Measurements from ENCODE around the gene TOM1L2.

Gene TOM1L2

GRCh38 chr17:17849147-17849820, 122.9 kb downstream of the TOM1L2 start:
- Histone ChIP-seq H3K36me3 (ENCODE audit: control insufficient read depth, insufficient read depth, low read length, severe bottlenecking) (peaks cover 22% of the 10 kb centered on the region), H3K9me3 (ENCODE audit: control insufficient read depth, low read length) (no peaks in the 10 kb centered on the region), H3K4me3 (ENCODE audit: low read length) (peak overlapping the region; percentile 3), H3K4me1 (ENCODE audit: control insufficient read depth, insufficient read depth, low read length) (peaks cover 51% of the 10 kb centered on the region), H3K27me3 (replicated peaks; ENCODE audit: control insufficient read depth, insufficient read depth, low read length) (no peaks in the 10 kb centered on the region), H3K9ac (ENCODE audit: low read length) (peak overlapping the region; percentile 82)
- no peak for DNase-seq (ENCODE audit: low read depth)

GRCh38 chr17:17848311-17849082, 123.7 kb downstream of the TOM1L2 start:
- H3K9me3 ChIP-seq (ENCODE audit: control insufficient read depth, low read length): no peaks in the 10 kb centered on the region
- peaks cover 43% of the 10 kb centered on the region for H3K4me1 ChIP-seq (ENCODE audit: control insufficient read depth, insufficient read depth, low read length)
- peak overlapping the region; percentile 45 for H3K4me3 ChIP-seq (ENCODE audit: low read length)
- no peak for DNase-seq (ENCODE audit: low read depth)
- no peaks in the 10 kb centered on the region for H3K27me3 ChIP-seq (replicated peaks; ENCODE audit: control insufficient read depth, insufficient read depth, low read length)
- H3K36me3 ChIP-seq (ENCODE audit: control insufficient read depth, insufficient read depth, low read length, severe bottlenecking): peaks cover 22% of the 10 kb centered on the region
- peak overlapping the region; percentile 82 for H3K9ac ChIP-seq (ENCODE audit: low read length)

- H3K4me3 ChIP-seq (ENCODE audit: low read length): no peak overlapping the region
- no peaks in the 10 kb centered on the region for H3K9me3 ChIP-seq (ENCODE audit: control insufficient read depth, low read length)
- DNase-seq (ENCODE audit: low read depth): no peak
- H3K9ac ChIP-seq (ENCODE audit: low read length): peak overlapping the region; percentile 82
- no peaks in the 10 kb centered on the region for H3K27me3 ChIP-seq (replicated peaks; ENCODE audit: control insufficient read depth, insufficient read depth, low read length)
- peaks cover 36% of the 10 kb centered on the region for H3K4me1 ChIP-seq (ENCODE audit: control insufficient read depth, insufficient read depth, low read length)
- H3K36me3 ChIP-seq (ENCODE audit: control insufficient read depth, insufficient read depth, low read length, severe bottlenecking): peaks cover 22% of the 10 kb centered on the region
Measured at GRCh38 chr17:17847726-17848125, 124.5 kb downstream of the TOM1L2 start.

- peaks cover 41% of the 10 kb centered on the region for H3K4me1 ChIP-seq (ENCODE audit: control insufficient read depth, insufficient read depth, low read length)
- H3K27me3 ChIP-seq (replicated peaks; ENCODE audit: control insufficient read depth, insufficient read depth, low read length): no peaks in the 10 kb centered on the region
- no peaks in the 10 kb centered on the region for H3K9me3 ChIP-seq (ENCODE audit: control insufficient read depth, low read length)
- no peak for DNase-seq (ENCODE audit: low read depth)
- no peak overlapping the region for H3K4me3 ChIP-seq (ENCODE audit: low read length)
- H3K9ac ChIP-seq (ENCODE audit: low read length): peak overlapping the region; percentile 36
- H3K36me3 ChIP-seq (ENCODE audit: control insufficient read depth, insufficient read depth, low read length, severe bottlenecking): peaks cover 19% of the 10 kb centered on the region
Measured at GRCh38 chr17:17847118-17847689, 125.0 kb downstream of the TOM1L2 start.

- Histone ChIP-seq H3K9me3 (ENCODE audit: control insufficient read depth, low read length) (no peaks in the 10 kb centered on the region), H3K4me3 (ENCODE audit: low read length) (no peak overlapping the region), H3K27me3 (replicated peaks; ENCODE audit: control insufficient read depth, insufficient read depth, low read length) (no peaks in the 10 kb centered on the region), H3K4me1 (ENCODE audit: control insufficient read depth, insufficient read depth, low read length) (peaks cover 46% of the 10 kb centered on the region), H3K36me3 (ENCODE audit: control insufficient read depth, insufficient read depth, low read length, severe bottlenecking) (peaks cover 18% of the 10 kb centered on the region), H3K9ac (ENCODE audit: low read length) (no peak overlapping the region)
- DNase-seq (ENCODE audit: low read depth): no peak
Measured at GRCh38 chr17:17846645-17847044, 125.6 kb downstream of the TOM1L2 start.

GRCh38 chr17:17846003-17846402, 126.2 kb downstream of the TOM1L2 start:
- Histone ChIP-seq H3K9me3 (ENCODE audit: control insufficient read depth, low read length) (no peaks in the 10 kb centered on the region), H3K36me3 (ENCODE audit: control insufficient read depth, insufficient read depth, low read length, severe bottlenecking) (peaks cover 18% of the 10 kb centered on the region)
- no peak for DNase-seq (ENCODE audit: low read depth)

GRCh38 chr17:17845046-17845775, 127.0 kb downstream of the TOM1L2 start:
- Histone ChIP-seq H3K36me3 (ENCODE audit: control insufficient read depth, insufficient read depth, low read length, severe bottlenecking) (peaks cover 18% of the 10 kb centered on the region), H3K9me3 (ENCODE audit: control insufficient read depth, low read length) (no peaks in the 10 kb centered on the region), H3K4me3 (ENCODE audit: low read length) (no peak overlapping the region), H3K9ac (ENCODE audit: low read length) (no peak overlapping the region), H3K4me1 (ENCODE audit: control insufficient read depth, insufficient read depth, low read length) (peaks cover 53% of the 10 kb centered on the region), H3K27me3 (replicated peaks; ENCODE audit: control insufficient read depth, insufficient read depth, low read length) (no peaks in the 10 kb centered on the region)
- no peak for DNase-seq (ENCODE audit: low read depth)

More at GRCh38 chr17:17846003-17846402, 126.2 kb downstream of the TOM1L2 start:
- no peak overlapping the region for H3K9ac ChIP-seq (ENCODE audit: low read length)
- H3K4me3 ChIP-seq (ENCODE audit: low read length): no peak overlapping the region
- peaks cover 53% of the 10 kb centered on the region for H3K4me1 ChIP-seq (ENCODE audit: control insufficient read depth, insufficient read depth, low read length)
- H3K27me3 ChIP-seq (replicated peaks; ENCODE audit: control insufficient read depth, insufficient read depth, low read length): no peaks in the 10 kb centered on the region

- Histone ChIP-seq H3K4me1 (ENCODE audit: control insufficient read depth, insufficient read depth, low read length) (peaks cover 50% of the 10 kb centered on the region), H3K4me3 (ENCODE audit: low read length) (no peak overlapping the region), H3K27me3 (replicated peaks; ENCODE audit: control insufficient read depth, insufficient read depth, low read length) (no peaks in the 10 kb centered on the region), H3K36me3 (ENCODE audit: control insufficient read depth, insufficient read depth, low read length, severe bottlenecking) (peaks cover 18% of the 10 kb centered on the region), H3K9me3 (ENCODE audit: control insufficient read depth, low read length) (no peaks in the 10 kb centered on the region), H3K9ac (ENCODE audit: low read length) (no peak overlapping the region)
- DNase-seq (ENCODE audit: low read depth): no peak
Measured at GRCh38 chr17:17844500-17844899, 127.7 kb downstream of the TOM1L2 start.

GRCh38 chr17:17844079-17844478, 128.1 kb downstream of the TOM1L2 start:
- Histone ChIP-seq H3K4me3 (ENCODE audit: low read length) (no peak overlapping the region), H3K9me3 (ENCODE audit: control insufficient read depth, low read length) (no peaks in the 10 kb centered on the region), H3K27me3 (replicated peaks; ENCODE audit: control insufficient read depth, insufficient read depth, low read length) (no peaks in the 10 kb centered on the region), H3K36me3 (ENCODE audit: control insufficient read depth, insufficient read depth, low read length, severe bottlenecking) (peaks cover 18% of the 10 kb centered on the region), H3K4me1 (ENCODE audit: control insufficient read depth, insufficient read depth, low read length) (peaks cover 50% of the 10 kb centered on the region), H3K9ac (ENCODE audit: low read length) (no peak overlapping the region)
- no peak for DNase-seq (ENCODE audit: low read depth)

GRCh38 chr17:17843096-17843495, 129.1 kb downstream of the TOM1L2 start:
- no peak for DNase-seq (ENCODE audit: low read depth)
- H3K27me3 ChIP-seq (replicated peaks; ENCODE audit: control insufficient read depth, insufficient read depth, low read length): no peaks in the 10 kb centered on the region
- H3K9ac ChIP-seq (ENCODE audit: low read length): no peak overlapping the region
- peaks cover 18% of the 10 kb centered on the region for H3K36me3 ChIP-seq (ENCODE audit: control insufficient read depth, insufficient read depth, low read length, severe bottlenecking)
- no peaks in the 10 kb centered on the region for H3K9me3 ChIP-seq (ENCODE audit: control insufficient read depth, low read length)
- no peak overlapping the region for H3K4me3 ChIP-seq (ENCODE audit: low read length)
- H3K4me1 ChIP-seq (ENCODE audit: control insufficient read depth, insufficient read depth, low read length): peaks cover 49% of the 10 kb centered on the region

Measured in adipocyte (in vitro differentiated cells).